K562 (cell line): Measurements from ENCODE around the gene POLR1D. TPM values are rescaled to one million over a fixed set of nuclear protein-coding genes. Genes with fewer than 3 reads are reported as not detected.

ENCODE experiments used
- ATAC-seq: fragments of 200-7000 bp; cut with Tn5 transposase; 3 replicates; pipeline ENCODE4 v1.9.1; 2020; ENCODE audit warnings: moderate library complexity
- BruUV-seq: library from RNA; stranded (reverse); fragments of 400-500 nt; replicated peaks from 2 replicates; lab custom pipeline; 2021; lab: Mats Ljungman, UMichigan
- CTCF ChIA-PET: fragments of 300-600 bp; formaldehyde crosslinking; extraction: SDS; loops from one replicate; lab custom pipeline; 2021; ENCODE audit warnings: low intra/inter-chr PET ratio; lab: Yijun Ruan, JAX
- POLR2A ChIA-PET: fragments of 300-600, 350-650 bp; sonication (Branson Sonifier 250); formaldehyde crosslinking; extraction: SDS; loops from one replicate; lab custom pipeline; 2021; ENCODE audit warnings: antibody characterized with exemption, inconsistent platforms; lab: Yijun Ruan, JAX
- DNase-seq, 4 experiments: peaks; one replicate each; pipeline versions ENCODE4 v3.0.0 to v3.0.0-alpha.2; 2011 to 2018; ENCODE audit warnings: low spot score in 3 of 4, mixed read lengths in 3 of 4; ENCODE audit errors: extremely low read depth in 1 of 4
- FAIRE-seq: peaks from 2 replicates; lab custom pipeline; 2011; peaks lifted over from hg19 to GRCh38; lab: Jason Lieb, UNC
- H2AFZ ChIP-seq: 2 replicates; pipeline ENCODE4 v1.6.0; 2011; ENCODE audit warnings: low read depth, low read length, control low read depth, inconsistent platforms
- H3K27ac ChIP-seq: fragments of 200-600 bp; 3 replicates; pipeline ENCODE4 v1.8.0; 2011; ENCODE audit warnings: low read depth, mild to moderate bottlenecking, control low read depth, inconsistent platforms, low read length, moderate library complexity, mixed read lengths; ENCODE audit errors: extremely low read depth
- H3K27me3 ChIP-seq, 2 experiments: fragments of 300-600 bp in 1 of 2; 2 replicates in 1 of 2; 3 replicates in 1 of 2; pipeline versions ENCODE4 v1.6.0 to v1.8.0; 2011; ENCODE audit warnings: inconsistent platforms in 2 of 2, low read length in 2 of 2, mild to moderate bottlenecking in 1 of 2, mixed read lengths in 1 of 2, moderate library complexity in 1 of 2; ENCODE audit not compliant: control insufficient read depth in 2 of 2, insufficient read depth in 2 of 2
- H3K36me3 ChIP-seq: fragments of 300-600 bp; 3 replicates; pipeline ENCODE4 v1.8.0; 2011; ENCODE audit warnings: mild to moderate bottlenecking, low read length, inconsistent platforms; ENCODE audit not compliant: control insufficient read depth, insufficient read depth
- H3K4me1 ChIP-seq, 2 experiments: fragments of 200-600 bp in 1 of 2; replicated peaks in 1 of 2; 2 replicates in 1 of 2; 3 replicates in 1 of 2; pipeline versions ENCODE4 v1.5.1 to v1.8.0; 2011; ENCODE audit warnings: inconsistent platforms in 2 of 2, low read length in 2 of 2, mild to moderate bottlenecking in 1 of 2, mixed read lengths in 1 of 2, moderate library complexity in 1 of 2; ENCODE audit not compliant: control insufficient read depth in 2 of 2, insufficient read depth in 2 of 2
- H3K4me2 ChIP-seq: 2 replicates; pipeline ENCODE4 v1.6.1; 2011; ENCODE audit warnings: low read length, control low read depth, inconsistent platforms, mixed read lengths; ENCODE audit not compliant: insufficient read depth
- H3K4me3 ChIP-seq: fragments of 200-600 bp; sonication (generic), shearing (Covaris generic); 2 replicates; pipeline ENCODE4 v1.5.1; 2016; ENCODE audit warnings: control low read depth, inconsistent platforms
- H3K79me2 ChIP-seq: fragments of 200-600 bp; 3 replicates; pipeline ENCODE4 v1.8.0; 2011; ENCODE audit warnings: low read length, inconsistent platforms; ENCODE audit not compliant: control insufficient read depth, insufficient read depth
- H3K9ac ChIP-seq, 2 experiments: 2 replicates each; pipeline versions ENCODE4 v1.6.0 to v1.6.1; 2011; ENCODE audit warnings: low read depth in 2 of 2, low read length in 2 of 2, control low read depth in 1 of 2, inconsistent platforms in 1 of 2, mild to moderate bottlenecking in 1 of 2, mixed read lengths in 1 of 2; ENCODE audit not compliant: insufficient read depth in 1 of 2
- H3K9me1 ChIP-seq: one replicate; pipeline ENCODE4 v1.6.0; 2011; ENCODE audit warnings: inconsistent platforms, mild to moderate bottlenecking, low read length, moderate library complexity; ENCODE audit not compliant: control insufficient read depth, insufficient read depth
- H3K9me3 ChIP-seq: replicated peaks from 2 replicates; pipeline ENCODE4 v1.5.1; 2011; ENCODE audit warnings: low read depth, low read length, inconsistent platforms; ENCODE audit not compliant: control insufficient read depth, insufficient read depth
- H4K20me1 ChIP-seq: replicated peaks from 2 replicates; pipeline ENCODE4 v1.6.1; 2011; ENCODE audit warnings: low read length, inconsistent platforms, mixed read lengths; ENCODE audit not compliant: control insufficient read depth, insufficient read depth
- ARID1B ChIP-seq: fragments of 450-650 bp; IDR thresholded peaks from 2 replicates; pipeline ENCODE4 v1.6.1; 2016; ENCODE audit warnings: antibody characterized with exemption, mild to moderate bottlenecking, inconsistent platforms
- CBFA2T3 ChIP-seq: fragments of 450-650 bp; IDR thresholded peaks from 2 replicates; pipeline ENCODE4 v1.6.1; 2017
- CHCHD3 ChIP-seq: fragments of 250-450 bp; sonication (Bioruptor Pico); IDR thresholded peaks from 2 replicates; pipeline ENCODE4 v2.1.2; 2022; ENCODE audit warnings: mild to moderate bottlenecking
- CREBBP ChIP-seq: IDR thresholded peaks from one replicate; pipeline ENCODE4 v1.6.1; 2012; ENCODE audit warnings: low read depth, mild to moderate bottlenecking, control low read depth, inconsistent platforms, low read length
- HMBOX1 ChIP-seq: sonication (generic); IDR thresholded peaks from 2 replicates; pipeline ENCODE4 v1.6.1; 2016
- KDM4B ChIP-seq, 2 experiments: fragments of 450-650 bp in 1 of 2; sonication (generic) in 1 of 2; IDR thresholded peaks; 2 replicates each; pipeline ENCODE4 v1.6.1; 2016 to 2017; ENCODE audit warnings: borderline replicate concordance in 2 of 2, antibody characterized with exemption in 1 of 2, low read depth in 1 of 2, mild to moderate bottlenecking in 1 of 2
- MEF2A ChIP-seq: IDR thresholded peaks from 2 replicates; pipeline ENCODE4 v1.6.1; 2011; ENCODE audit warnings: low read depth, mild to moderate bottlenecking, low read length, moderate library complexity; ENCODE audit not compliant: control insufficient read depth
- MEF2D ChIP-seq: conservative IDR thresholded peaks from 2 replicates; pipeline ENCODE4 v1.6.1; 2016; ENCODE audit warnings: low read depth, missing genetic modification characterization, missing compliant biosample characterization
- MITF ChIP-seq: IDR thresholded peaks from 2 replicates; pipeline ENCODE4 v1.6.1; 2014; ENCODE audit warnings: antibody characterized with exemption
- PTRF ChIP-seq: fragments of 450-650 bp; IDR thresholded peaks from 2 replicates; pipeline ENCODE4 v1.6.1; 2016; ENCODE audit warnings: mild to moderate bottlenecking, missing genetic modification characterization, missing compliant biosample characterization
- RBM14 ChIP-seq: fragments of 200-400 bp; formaldehyde crosslinking; IDR thresholded peaks from 2 replicates; pipeline ENCODE4 v1.6.1; 2018; ENCODE audit warnings: low read depth, mild to moderate bottlenecking, low read length, moderate library complexity, borderline replicate concordance; ENCODE audit not compliant: insufficient read depth
- TCF3 ChIP-seq: sonication (generic); formaldehyde crosslinking; IDR thresholded peaks from 2 replicates; pipeline ENCODE4 v1.4.0; 2020; ENCODE audit warnings: mild to moderate bottlenecking, missing genetic modification reagents
- ZNF239 ChIP-seq: fragments of 250-450 bp; sonication (Bioruptor Pico); IDR thresholded peaks from 2 replicates; pipeline ENCODE4 v1.4.0; 2020; ENCODE audit warnings: mild to moderate bottlenecking
- WGBS: fragments of 100-300 bp; shearing (Covaris generic); methylation state at CpG from one replicate; pipeline ENCODE4 v1.1.6; 2016; ENCODE audit warnings: low coverage, mixed read lengths; ENCODE audit not compliant: insufficient coverage; ENCODE audit errors: missing lambda C conversion rate; 5-methylcytosine and 5-hydroxymethylcytosine counted together
- in situ Hi-C: fragments of 300-500 bp; cut with MboI; formaldehyde crosslinking; loops from 4 replicates; pipeline ENCODE4 v1.15.0; 2018; ENCODE audit warnings: inconsistent platforms, mixed read lengths
- intact Hi-C: fragments of 100-400 bp; cut with micrococcal nuclease; formaldehyde crosslinking; loops from 2 replicates; pipeline ENCODE4 v1.14.2; 2022
- polyA plus RNA-seq, 8 experiments: library from polyadenylated mRNA; depleted of rRNA in 4 of 8; stranded (reverse) in 5 of 8; unstranded in 3 of 8; fragments of >200 nt; fragmentation: Nextera tagmentation in 2 of 8; fragmentation: Illumina TruSeq in 1 of 8; extraction: Ambion mirVana in 2 of 8; extraction: Trizol in 1 of 8; gene quantifications; 2 replicates each; pipeline versions ENCODE4 v1.2.1 to v1.2.3, GENCODE V29; 2011 to 2014; ENCODE audit warnings: inconsistent platforms in 1 of 8, missing spikeins in 1 of 8
- total RNA-seq, 7 experiments: library from RNA; depleted of rRNA in 6 of 7; stranded (reverse); fragments of >200 nt in 6 of 7; fragmentation: Illumina TruSeq in 2 of 7; extraction: Trizol in 2 of 7; gene quantifications; 2 replicates each; pipeline versions ENCODE4 v1.2.1 to v1.2.3, GENCODE V29; 2011 to 2021; ENCODE audit warnings: low replicate concordance in 1 of 7

POLR1D gene
- total and polyA plus RNA-seq, 9 of the 15 experiments (the other 6 are each of a cell fraction or from before 2014, with no cell fraction given): 107 to 188 (median 145) TPM

GRCh38 chr13:27666951-27667350 is 45.3 kb downstream of the POLR1D start (continued):
- TF ChIP-seq CREBBP: no peak

- FAIRE-seq (peak; percentile 82), ATAC-seq (peak; percentile 78), DNase-seq (peak; percentile 9 to 62 (median 26))
- CTCF ChIA-PET: no interaction called here
- no peak overlapping the region for H3K4me3 ChIP-seq
- TF ChIP-seq ZNF239 (CRISPR knock-in tag) (peak; percentile 48), CHCHD3 (CRISPR knock-in tag) (no peak), PTRF (no peak), ARID1B (0 out of 2 replicates have a peak, but pooled peaks have one; percentile 13), KDM4B (IDR thresholded peaks at IDR 0.05; ENCODE audit: borderline replicate concordance in 2 of 2, low read depth in 1 of 2) (no peak), RBM14 (no peak), CBFA2T3 (peak; percentile 35; the same call in 1 of the 2 replicates), MEF2A (peak; percentile 84), MITF (peak; percentile 32; the same call in 1 of the 2 replicates), HMBOX1 (peak; percentile 87), MEF2D (tag) (peak; percentile 89), TCF3 (CRISPR knock-in tag) (peak; percentile 12; the same call in 1 of the 2 replicates)
- H3K79me2 ChIP-seq: no peaks in the 10 kb centered on the region
- H3K27ac ChIP-seq: peak overlapping the region; percentile 17; the same call in 1 of the 3 replicates
- no peaks in the 10 kb centered on the region for H4K20me1 ChIP-seq
- no peaks in the 10 kb centered on the region for H3K27me3 ChIP-seq
- peak overlapping the region in 1 of 2 experiments; percentile 5; a peak in 1 of 4 replicates for H3K9ac ChIP-seq
- peaks cover 3% of the 10 kb centered on the region; the same call in 1 of the 3 replicates for H3K36me3 ChIP-seq
- no TSS peak for BruUV-seq
- in situ Hi-C loops (no loop called here), intact Hi-C loops (loop anchor here (5.0 kb wide), 1 partner anchor 159 kb away; no protein-coding TSS in a partner anchor)
- no peak overlapping the region for H2AFZ ChIP-seq
- H3K9me1 ChIP-seq: no peaks in the 10 kb centered on the region
- H3K4me2 ChIP-seq: peak overlapping the region; percentile 12; the same call in 1 of the 2 replicates
- peaks cover 4 to 10% of the 10 kb centered on the region in 2 experiments; a peak in 4 of 5 replicates for H3K4me1 ChIP-seq
- POLR2A ChIA-PET: interaction anchor here (0.6 to 1.3 kb wide), 4 partner anchors 10 to 101 kb away, joined by 3 to 4 read pairs (median 4); no protein-coding TSS in a partner anchor
- WGBS: 0% methylated on average over 2 of the region's 2 CpGs
- H3K9me3 ChIP-seq: no peaks in the 10 kb centered on the region
Measured at GRCh38 chr13:27667946-27668345, 46.3 kb downstream of the POLR1D start.
